A673 (cell line): Measurements from ENCODE around the gene TMPRSS6. TPM values are rescaled to one million over a fixed set of nuclear protein-coding genes. Genes with fewer than 3 reads are reported as not detected.

Experiments used
- BruUV-seq: library from RNA; stranded (reverse); fragments of 400-500 nt; replicated peaks from 2 replicates; lab custom pipeline; 2021; lab: Mats Ljungman, UMichigan
- CTCF ChIA-PET: fragments of 300-600 bp; sonication (Branson Sonifier 250); formaldehyde crosslinking; loops from one replicate; lab custom pipeline; 2022; ENCODE audit warnings: antibody characterized with exemption; lab: Charles Lee
- POLR2A ChIA-PET: fragments of 300-600 bp; sonication (Branson Sonifier 250); formaldehyde crosslinking; loops from one replicate; lab custom pipeline; 2022; ENCODE audit warnings: antibody characterized with exemption; ENCODE audit not compliant: low non-redundant PET; lab: Charles Lee
- DNase-seq: peaks from one replicate; pipeline ENCODE4 v3.0.0-alpha.2; 2015; ENCODE audit warnings: low spot score
- H3K27ac ChIP-seq: fragments of 200-600 bp; sonication (generic); 2 replicates; pipeline ENCODE4 v1.5.1; 2016; ENCODE audit warnings: mixed run types, low read depth, mild to moderate bottlenecking, mixed read lengths, antibody characterized with exemption, low read length; ENCODE audit not compliant: poor library complexity, severe bottlenecking
- H3K27me3 ChIP-seq: fragments of 200-600 bp; sonication (generic); replicated peaks from 2 replicates; pipeline ENCODE4 v1.6.1; 2017; ENCODE audit warnings: mixed run types, low read depth, mild to moderate bottlenecking, mixed read lengths, antibody characterized with exemption, low read length; ENCODE audit not compliant: insufficient read depth, poor library complexity
- H3K36me3 ChIP-seq: fragments of 200-600 bp; sonication (generic); 2 replicates; pipeline ENCODE4 v1.6.1; 2016; ENCODE audit warnings: mixed run types, mild to moderate bottlenecking, mixed read lengths, antibody characterized with exemption, low read length; ENCODE audit not compliant: insufficient read depth, poor library complexity, severe bottlenecking
- H3K4me1 ChIP-seq: fragments of 200-600 bp; sonication (generic); 2 replicates; pipeline ENCODE4 v1.6.1; 2017; ENCODE audit warnings: mixed run types, mild to moderate bottlenecking, mixed read lengths, antibody characterized with exemption, low read length; ENCODE audit not compliant: insufficient read depth, poor library complexity, severe bottlenecking
- H3K4me3 ChIP-seq: fragments of 200-600 bp; sonication (generic); 2 replicates; pipeline ENCODE4 v1.5.1; 2016; ENCODE audit warnings: low read depth, mixed run types, mild to moderate bottlenecking, mixed read lengths, low read length; ENCODE audit not compliant: poor library complexity, severe bottlenecking
- H3K9me3 ChIP-seq: fragments of 200-600 bp; sonication (generic); 2 replicates; pipeline ENCODE4 v1.6.1; 2016; ENCODE audit warnings: mixed run types, low read depth, mild to moderate bottlenecking, mixed read lengths, antibody characterized with exemption, low read length; ENCODE audit not compliant: poor library complexity, severe bottlenecking
- CTCF ChIP-seq: fragments of 300-800, 200-600 bp; sonication (generic); conservative IDR thresholded peaks from 2 replicates; pipeline ENCODE4 v1.5.1; 2017; ENCODE audit warnings: low read depth, mild to moderate bottlenecking, antibody characterized with exemption, low read length, moderate library complexity, mixed read lengths
- EZH2 ChIP-seq: fragments of 200-600 bp; sonication (generic); IDR thresholded peaks from 2 replicates; pipeline ENCODE4 v1.6.1; 2017; ENCODE audit warnings: borderline replicate concordance, low read depth, mild to moderate bottlenecking, mixed read lengths, antibody characterized with exemption, low read length; ENCODE audit not compliant: poor library complexity, severe bottlenecking
- intact Hi-C: fragments of 100-400 bp; cut with micrococcal nuclease; formaldehyde crosslinking; loops from one replicate; pipeline ENCODE4 v1.10.0; 2022; ENCODE audit not compliant: unreplicated experiment
- total RNA-seq: library from RNA; stranded (reverse); gene quantifications from 2 replicates; pipeline ENCODE4 v1.2.3, GENCODE V29; 2021

The TMPRSS6 gene
- total RNA-seq, 1 experiment from 2014 or later: not detected

GRCh38 chr22:37084385-37084784 is 25.1 kb downstream of the TMPRSS6 start:
- Histone ChIP-seq H3K27me3 (no peaks in the 10 kb centered on the region), H3K4me1 (no peaks in the 10 kb centered on the region), H3K36me3 (no peaks in the 10 kb centered on the region), H3K4me3 (no peak overlapping the region), H3K27ac (no peak overlapping the region), H3K9me3 (no peaks in the 10 kb centered on the region)
- no TSS peak for BruUV-seq
- intact Hi-C loops: no loop called here
- TF ChIP-seq EZH2 (no peak), CTCF (no peak)
- ChIA-PET CTCF (no interaction called here), POLR2A (no interaction called here)
- DNase-seq: no peak

GRCh38 chr22:37083914-37084313 is 25.6 kb downstream of the TMPRSS6 start:
- ChIA-PET CTCF (no interaction called here), POLR2A (no interaction called here)

GRCh38 chr22:37082251-37082873 is 27.2 kb downstream of the TMPRSS6 start:
- H3K4me3 ChIP-seq: no peak overlapping the region
- no peaks in the 10 kb centered on the region for H3K4me1 ChIP-seq
- intact Hi-C loops: no loop called here
- DNase-seq: no peak
- H3K27me3 ChIP-seq: no peaks in the 10 kb centered on the region
- CTCF ChIA-PET: no interaction called here
- POLR2A ChIA-PET: no interaction called here
- no peak for TF ChIP-seq CTCF
- TF ChIP-seq EZH2: no peak
- no peak overlapping the region for H3K27ac ChIP-seq
- no peaks in the 10 kb centered on the region for H3K36me3 ChIP-seq
- BruUV-seq: no TSS peak
- H3K9me3 ChIP-seq: no peaks in the 10 kb centered on the region

More at GRCh38 chr22:37083914-37084313, 25.6 kb downstream of the TMPRSS6 start:
- no peak for DNase-seq
- H3K27me3 ChIP-seq: no peaks in the 10 kb centered on the region
- BruUV-seq: no TSS peak
- intact Hi-C loops: no loop called here
- no peaks in the 10 kb centered on the region for H3K36me3 ChIP-seq
- H3K9me3 ChIP-seq: no peaks in the 10 kb centered on the region
- no peaks in the 10 kb centered on the region for H3K4me1 ChIP-seq
- TF ChIP-seq CTCF (no peak), EZH2 (no peak)
- H3K4me3 ChIP-seq: no peak overlapping the region
- H3K27ac ChIP-seq: no peak overlapping the region
